NOMO-1 (cell line): Measurements from ENCODE around the gene MED13L.

Experiments used
- DNase-seq, 2 experiments: peaks; one replicate each; lab custom pipeline; 2025; ENCODE audit not compliant: unreplicated experiment in 2 of 2; lab: John Stamatoyannopoulos, UW

Gene MED13L

GRCh38 chr12:116188581-116188980 lies 88.9 kb downstream of the MED13L start:
- peak in 1 of 2 experiments; percentile 8 for DNase-seq

GRCh38 chr12:116187151-116187511 lies 90.4 kb downstream of the MED13L start:
- DNase-seq = no peak

GRCh38 chr12:116186482-116187150 lies 90.9 kb downstream of the MED13L start:
- DNase-seq = no peak

GRCh38 chr12:116184763-116185162 lies 92.7 kb downstream of the MED13L start:
- DNase-seq = no peak

- DNase-seq = no peak
These were observed 93.8 kb downstream of the MED13L start for GRCh38 chr12:116183741-116184141.

GRCh38 chr12:116182359-116183063 lies 95.0 kb downstream of the MED13L start:
- no peak for DNase-seq

- no peak for DNase-seq
These were observed 97.0 kb downstream of the MED13L start for GRCh38 chr12:116180448-116180847.

GRCh38 chr12:116179384-116179783 lies 98.1 kb downstream of the MED13L start:
- DNase-seq = no peak

GRCh38 chr12:116177017-116177416 lies 100.5 kb downstream of the MED13L start:
- no peak for DNase-seq

- no peak for DNase-seq
These were observed 102.6 kb downstream of the MED13L start for GRCh38 chr12:116174904-116175303.

GRCh38 chr12:116174006-116174405 lies 103.5 kb downstream of the MED13L start:
- no peak for DNase-seq

- peak; percentile 35 to 72 for DNase-seq
These were observed 105.2 kb downstream of the MED13L start for GRCh38 chr12:116172224-116172849.

GRCh38 chr12:116171549-116171948 lies 105.9 kb downstream of the MED13L start:
- no peak for DNase-seq

GRCh38 chr12:116169071-116169470 lies 108.4 kb downstream of the MED13L start:
- no peak for DNase-seq

- DNase-seq = no peak
These were observed 111.2 kb downstream of the MED13L start for GRCh38 chr12:116166306-116166705.

GRCh38 chr12:116165036-116165425 lies 112.5 kb downstream of the MED13L start:
- DNase-seq = no peak

GRCh38 chr12:116164250-116165035 lies 113.0 kb downstream of the MED13L start:
- DNase-seq = peak in 1 of 2 experiments; percentile 25

GRCh38 chr12:116162071-116162470 lies 115.4 kb downstream of the MED13L start:
- DNase-seq = no peak

- DNase-seq = no peak
These were observed 115.9 kb downstream of the MED13L start for GRCh38 chr12:116161588-116161987.

GRCh38 chr12:116160883-116161458 lies 116.5 kb downstream of the MED13L start:
- no peak for DNase-seq

GRCh38 chr12:116160231-116160630 lies 117.3 kb downstream of the MED13L start:
- DNase-seq = no peak
